GM20431 (cell line): ENCODE results near the gene TIAM2.

ENCODE experiments used
- in situ Hi-C: fragments of 300-500 bp; cut with MseI, MboI; formaldehyde crosslinking; loops from one replicate; pipeline ENCODE4 v1.15.0; 2020; ENCODE audit warnings: low sequenced_read_pairs; ENCODE audit not compliant: unreplicated experiment

The TIAM2 gene

DNA sequence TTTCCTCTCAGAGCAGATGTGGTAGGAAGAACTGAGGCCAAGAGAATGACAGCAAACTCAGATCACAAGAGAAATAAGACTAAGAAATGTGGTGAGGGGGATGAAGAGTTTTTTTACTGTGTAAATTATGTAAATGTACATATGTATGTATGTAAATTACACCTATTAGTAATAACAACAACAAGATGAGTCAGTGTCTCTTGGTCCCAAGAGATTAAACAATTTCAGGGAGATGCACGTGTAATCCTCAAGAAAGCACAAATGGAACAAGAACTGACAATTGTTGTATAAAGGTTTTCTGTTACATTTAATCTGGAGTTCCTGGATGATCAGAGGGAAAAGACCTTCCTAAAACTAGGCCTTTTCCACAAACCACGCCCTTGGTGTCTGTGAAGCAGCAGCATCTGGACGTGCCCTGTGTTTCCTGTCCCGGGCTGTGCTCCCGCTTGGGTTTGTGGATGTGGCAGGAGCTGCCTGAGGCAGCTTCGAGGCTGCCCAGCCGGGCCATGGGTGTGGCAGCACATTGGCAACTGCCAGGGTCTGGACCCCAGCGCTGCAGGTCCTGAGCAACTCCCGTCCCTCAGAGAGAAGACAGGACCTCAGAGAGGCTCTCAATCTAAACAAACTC is 269.7 kb downstream of the TIAM2 start:
- in situ Hi-C loops: loop anchor here (25.0 kb wide), 1 partner anchor 328 kb away; no protein-coding TSS in a partner anchor

DNA sequence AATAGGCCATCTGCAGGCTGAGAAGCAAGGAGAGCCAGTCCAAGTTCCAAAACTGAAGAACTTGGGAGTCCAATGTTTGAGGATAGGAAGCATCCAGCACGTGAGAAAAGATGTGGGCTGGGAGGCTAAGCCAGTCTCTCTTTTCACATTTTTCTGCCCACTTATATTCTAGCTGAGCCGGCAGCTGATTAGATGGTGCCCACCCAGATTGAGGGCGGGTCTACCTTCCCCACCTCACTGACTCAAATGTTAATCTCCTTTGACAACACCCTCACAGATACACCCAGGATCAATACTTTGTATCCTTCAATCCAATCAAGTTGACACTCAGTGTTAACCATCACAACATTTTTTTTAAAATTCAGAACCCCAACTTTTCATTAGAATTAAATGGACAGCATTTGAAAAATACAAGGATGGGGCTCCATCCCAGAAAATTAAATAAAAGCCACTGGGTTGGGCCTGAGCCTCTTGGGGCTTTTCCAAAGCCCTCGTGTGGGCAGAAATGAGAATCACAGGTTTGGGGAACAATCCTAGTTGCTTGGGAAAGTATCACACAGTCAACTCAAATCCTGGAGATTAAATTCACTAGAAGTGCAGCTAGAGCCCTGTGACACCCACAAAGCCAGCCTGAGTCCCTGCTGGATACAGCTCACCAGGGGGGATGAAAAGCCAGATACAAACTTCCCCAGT is 270.9 kb downstream of the TIAM2 start:
- in situ Hi-C loops: loop anchor here (25.0 kb wide), 1 partner anchor 329 kb away; no protein-coding TSS in a partner anchor

DNA sequence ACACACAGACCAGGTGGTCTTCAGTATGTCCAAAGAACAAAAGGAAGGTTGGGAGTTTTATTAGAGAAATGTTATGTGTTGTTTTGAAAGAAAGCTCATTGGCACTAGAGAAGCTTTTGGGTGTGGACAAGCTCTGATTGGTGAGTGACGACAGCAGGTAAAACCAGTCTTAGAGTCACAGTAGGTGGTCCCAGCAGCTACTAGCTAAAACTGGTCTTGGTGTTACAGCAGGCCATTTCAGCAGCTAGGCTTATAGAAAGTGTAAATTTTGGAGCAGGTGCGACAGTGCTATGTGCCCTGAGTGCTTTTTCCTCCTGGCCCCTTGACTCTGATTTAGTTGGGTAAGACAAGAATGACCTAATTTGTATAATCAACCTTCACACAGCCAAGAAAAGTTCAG is 272.3 kb downstream of the TIAM2 start:
- in situ Hi-C loops: loop anchor here (25.0 kb wide), 1 partner anchor 330 kb away; no protein-coding TSS in a partner anchor

DNA sequence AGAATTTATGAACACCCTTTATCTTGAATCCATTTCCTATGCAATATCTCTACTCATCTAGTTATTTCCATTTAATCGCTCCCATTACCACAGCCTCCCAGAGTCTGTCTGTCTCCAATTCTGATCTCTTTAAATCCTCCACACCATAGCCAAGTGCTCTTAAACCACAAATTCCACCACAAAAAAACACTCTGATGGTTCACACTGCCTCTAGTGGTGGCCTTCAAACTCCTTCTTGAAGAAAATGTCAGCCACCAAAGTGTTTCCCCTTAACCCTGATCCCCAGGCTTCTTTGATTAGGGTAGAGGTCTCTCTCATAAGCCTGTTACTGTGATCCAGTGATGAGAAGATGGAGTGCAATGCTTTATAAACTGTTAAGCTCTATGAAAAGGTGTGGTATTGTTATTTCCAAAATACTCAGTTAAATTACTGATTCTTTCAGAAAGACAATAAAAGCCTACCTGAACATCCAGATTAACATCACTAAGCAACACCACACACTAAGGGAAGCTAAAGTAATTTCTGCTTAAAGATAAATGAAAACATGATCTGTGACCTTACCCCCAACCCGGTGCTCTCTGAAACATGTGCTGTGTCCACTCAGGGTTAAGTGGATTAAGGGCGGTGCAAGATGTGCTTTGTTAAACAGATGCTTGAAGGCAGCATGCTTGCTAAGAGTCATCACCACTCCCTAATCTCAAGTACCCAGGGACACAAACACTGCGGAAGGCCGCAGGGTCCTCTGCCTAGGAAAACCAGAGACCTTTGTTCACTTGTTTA is 273.2 kb downstream of the TIAM2 start:
- in situ Hi-C loops: loop anchor here (25.0 kb wide), 1 partner anchor 331 kb away; no protein-coding TSS in a partner anchor

DNA sequence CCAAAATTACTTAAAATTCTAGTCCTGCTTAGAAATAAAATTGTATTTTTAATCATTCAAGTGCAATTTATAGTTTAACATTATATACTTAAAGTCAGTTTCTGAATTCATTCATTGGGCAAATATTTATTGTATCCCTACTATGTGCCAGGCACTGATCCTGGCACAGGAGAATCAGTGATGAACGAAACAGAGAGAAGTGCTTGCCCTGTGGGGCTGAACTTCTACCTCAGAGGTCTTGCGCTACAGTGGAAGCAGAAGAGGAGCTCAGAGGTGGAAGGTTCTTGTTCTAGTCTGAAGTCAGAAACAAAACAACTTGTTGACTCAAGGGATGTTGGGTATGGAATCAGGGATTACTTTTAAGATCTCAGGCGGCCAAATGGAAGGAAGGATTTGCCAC is 274.6 kb downstream of the TIAM2 start:
- in situ Hi-C loops: loop anchor here (25.0 kb wide), 1 partner anchor 332 kb away; no protein-coding TSS in a partner anchor

DNA sequence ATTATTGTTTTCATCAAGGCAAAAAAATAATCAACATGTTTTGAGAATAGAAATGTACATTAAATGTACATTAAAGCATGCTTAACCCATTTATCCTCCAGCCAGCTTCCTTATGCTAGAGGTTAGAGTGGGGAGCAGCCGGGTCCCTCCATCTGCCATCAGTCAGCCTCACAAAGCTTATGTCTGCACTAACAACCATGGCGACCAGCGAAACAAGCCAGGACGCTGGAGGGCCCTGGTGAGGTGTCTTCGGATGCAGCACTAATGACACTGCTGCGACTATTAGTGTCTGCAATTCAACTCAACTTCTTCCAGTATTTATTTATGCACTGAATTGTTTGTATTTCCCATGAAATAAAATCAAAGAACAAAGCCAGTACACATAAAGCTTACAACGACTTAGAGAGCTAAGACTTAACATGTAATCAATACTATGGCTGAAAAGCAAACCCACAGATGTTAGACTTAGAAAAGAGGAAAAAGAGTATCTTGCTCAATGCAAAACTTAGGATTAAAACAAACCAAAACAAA is 275.5 kb downstream of the TIAM2 start:
- in situ Hi-C loops: loop anchor here (25.0 kb wide), 1 partner anchor 333 kb away; no protein-coding TSS in a partner anchor

DNA sequence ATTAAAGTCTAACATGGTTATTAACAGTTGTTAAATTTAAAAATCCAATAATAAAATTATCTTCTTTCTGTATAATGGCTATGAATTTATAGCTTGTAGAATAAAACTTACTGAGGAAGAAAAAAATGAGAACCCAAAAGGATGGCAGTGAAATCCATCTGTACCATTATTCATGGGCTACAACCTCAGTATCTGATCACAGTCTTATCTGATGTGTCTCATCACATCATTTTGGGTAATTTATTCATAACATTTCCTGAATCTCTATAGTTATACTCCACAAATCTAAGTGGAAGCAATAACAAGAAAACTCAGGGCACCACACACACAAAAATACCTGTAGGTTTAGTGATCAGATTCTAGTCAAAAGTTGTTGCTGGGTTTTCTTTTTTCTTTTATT is 276.0 kb downstream of the TIAM2 start:
- in situ Hi-C loops: loop anchor here (25.0 kb wide), 1 partner anchor 334 kb away; no protein-coding TSS in a partner anchor

DNA sequence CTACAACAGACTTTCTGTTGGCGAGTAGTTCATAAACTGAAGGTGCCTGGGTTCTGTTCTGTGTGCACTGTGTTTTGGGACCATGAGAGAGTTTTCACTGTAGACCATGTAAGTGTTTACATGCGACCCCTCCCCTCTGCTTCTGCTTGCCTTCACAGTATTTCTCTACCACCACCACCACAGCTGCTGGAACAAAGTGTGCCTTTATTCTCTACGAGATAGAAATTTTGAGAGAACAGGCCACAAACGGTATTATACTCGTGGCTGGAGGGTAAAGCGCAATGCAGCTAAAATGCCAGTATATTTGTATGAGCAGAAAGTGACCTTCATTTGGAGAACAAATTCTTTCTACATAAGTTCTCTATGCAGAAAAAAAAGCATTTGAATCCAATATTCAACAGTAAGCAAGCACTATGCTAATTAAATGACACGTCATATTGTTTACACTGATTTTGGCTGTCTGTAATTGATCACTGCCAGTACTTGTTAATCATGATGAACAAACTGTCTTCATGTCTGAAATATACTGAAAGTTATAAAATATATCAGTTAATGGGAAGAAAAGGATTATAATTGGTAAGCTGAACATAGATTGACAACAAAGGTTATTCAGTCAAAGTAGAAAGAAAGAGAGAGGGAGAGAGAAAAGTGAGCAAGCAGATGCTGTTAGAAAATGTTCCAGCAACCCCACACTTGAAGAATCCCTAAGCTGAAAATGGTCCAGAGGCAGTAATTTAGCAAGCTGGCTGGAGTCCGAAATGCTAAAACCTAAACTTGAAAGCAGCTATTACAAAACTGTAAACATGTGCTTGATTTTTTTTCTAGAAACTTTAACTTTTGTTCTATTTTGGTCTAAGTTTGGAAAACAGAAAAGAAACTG is 277.5 kb downstream of the TIAM2 start:
- in situ Hi-C loops: loop anchor here (25.0 kb wide), 1 partner anchor 335 kb away; no protein-coding TSS in a partner anchor

DNA sequence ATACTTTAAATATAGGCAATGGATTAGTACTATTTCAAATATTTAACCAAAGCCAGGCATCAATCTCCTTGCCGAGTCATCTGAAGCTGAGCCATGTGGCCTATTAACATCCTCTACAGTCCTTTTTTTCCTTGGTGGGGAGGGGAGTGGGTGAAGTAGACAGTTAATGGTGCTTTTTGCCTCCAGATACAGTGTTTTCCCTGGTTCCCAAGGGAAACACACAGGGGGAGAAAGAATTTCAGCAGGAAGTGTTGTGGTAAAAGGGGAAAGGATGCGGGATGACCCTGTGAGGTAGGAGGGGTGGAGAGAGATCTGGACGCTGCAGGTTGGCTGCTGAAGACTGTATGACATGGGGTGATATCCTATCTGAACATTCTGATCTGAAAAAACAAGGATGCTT is 278.3 kb downstream of the TIAM2 start:
- in situ Hi-C loops: loop anchor here (25.0 kb wide), 1 partner anchor 336 kb away; no protein-coding TSS in a partner anchor

DNA sequence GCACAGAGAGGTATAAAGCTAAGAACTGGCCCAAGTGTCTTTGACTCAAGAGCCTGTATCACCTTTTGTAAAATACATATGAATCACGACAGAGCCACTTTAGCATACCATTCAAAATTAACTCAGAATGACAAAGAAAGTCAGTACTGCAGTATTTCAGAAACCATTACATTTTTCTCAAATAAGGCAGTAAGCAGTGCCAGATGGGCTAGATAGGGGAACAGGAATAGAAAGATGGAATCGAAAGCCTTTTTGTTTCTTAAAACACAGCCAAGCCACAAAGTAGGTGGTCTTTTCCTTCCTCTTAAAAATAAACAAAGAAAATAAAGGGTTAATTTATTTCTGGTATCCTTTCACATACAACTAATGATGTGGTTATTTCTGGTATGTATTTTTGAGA is 279.0 kb downstream of the TIAM2 start:
- in situ Hi-C loops: loop anchor here (25.0 kb wide), 1 partner anchor 337 kb away; no protein-coding TSS in a partner anchor

DNA sequence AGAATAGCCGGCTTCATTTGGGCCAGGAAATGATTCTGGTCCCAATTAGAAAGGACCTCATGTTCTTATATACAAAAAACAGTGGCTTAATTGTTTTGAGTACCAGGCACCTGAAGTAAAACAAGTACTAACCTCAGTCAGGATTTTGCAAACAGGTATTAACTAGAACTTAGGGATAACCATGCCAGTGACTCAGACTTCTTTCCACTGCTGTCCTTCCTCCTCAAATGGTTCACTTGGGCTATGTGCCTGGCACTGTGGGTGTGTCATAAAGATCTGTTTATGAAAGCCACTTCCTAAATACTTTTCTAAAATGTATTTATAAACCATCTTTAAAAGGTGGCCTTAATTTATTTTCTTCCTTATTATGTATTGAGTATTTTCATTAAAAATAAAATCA is 279.4 kb downstream of the TIAM2 start:
- in situ Hi-C loops: loop anchor here (25.0 kb wide), 1 partner anchor 337 kb away; no protein-coding TSS in a partner anchor

DNA sequence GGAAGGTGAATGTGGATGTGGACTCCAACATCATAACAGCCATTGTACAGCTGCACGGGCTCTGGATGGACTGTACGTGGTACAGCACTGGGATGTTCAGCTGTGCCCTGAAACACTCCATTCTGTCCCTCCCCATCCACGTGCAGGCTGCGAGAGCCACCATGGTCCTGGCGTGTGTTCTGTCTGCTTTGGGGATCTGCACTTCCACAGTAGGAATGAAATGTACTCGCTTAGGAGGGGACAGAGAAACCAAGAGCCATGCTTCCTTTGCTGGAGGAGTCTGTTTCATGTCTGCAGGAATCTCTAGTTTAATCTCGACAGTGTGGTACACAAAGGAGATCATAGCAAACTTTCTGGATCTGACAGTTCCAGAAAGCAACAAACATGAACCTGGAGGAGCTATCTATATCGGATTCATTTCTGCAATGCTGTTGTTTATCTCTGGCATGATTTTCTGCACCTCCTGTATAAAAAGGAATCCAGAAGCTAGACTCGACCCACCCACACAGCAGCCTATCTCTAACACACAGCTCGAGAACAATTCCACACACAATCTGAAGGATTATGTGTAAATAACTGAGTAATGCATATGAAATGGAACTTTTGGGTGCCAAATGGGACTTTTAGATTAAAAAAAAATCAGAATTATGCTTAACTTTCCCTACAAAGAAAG is 280.8 kb downstream of the TIAM2 start:
- in situ Hi-C loops: no loop called here

DNA sequence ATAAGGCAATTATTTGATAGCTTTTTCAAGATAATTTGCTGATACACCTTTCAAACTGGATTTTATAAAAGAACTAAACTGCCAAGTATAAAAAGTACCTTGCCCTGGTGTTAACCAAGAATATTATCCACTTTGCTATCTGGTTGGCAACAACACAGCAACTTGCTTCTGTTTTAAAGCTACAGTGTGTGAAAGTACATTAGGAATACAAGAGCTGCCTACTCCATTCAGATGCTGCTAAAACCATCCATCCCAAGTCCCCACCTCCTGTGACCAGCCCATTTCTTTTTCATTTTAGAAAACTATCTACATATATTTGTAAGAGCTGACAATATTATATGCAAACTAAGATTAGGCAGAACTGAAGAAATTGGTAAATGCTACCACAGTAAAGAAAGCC is 281.5 kb downstream of the TIAM2 start:
- in situ Hi-C loops: no loop called here

DNA sequence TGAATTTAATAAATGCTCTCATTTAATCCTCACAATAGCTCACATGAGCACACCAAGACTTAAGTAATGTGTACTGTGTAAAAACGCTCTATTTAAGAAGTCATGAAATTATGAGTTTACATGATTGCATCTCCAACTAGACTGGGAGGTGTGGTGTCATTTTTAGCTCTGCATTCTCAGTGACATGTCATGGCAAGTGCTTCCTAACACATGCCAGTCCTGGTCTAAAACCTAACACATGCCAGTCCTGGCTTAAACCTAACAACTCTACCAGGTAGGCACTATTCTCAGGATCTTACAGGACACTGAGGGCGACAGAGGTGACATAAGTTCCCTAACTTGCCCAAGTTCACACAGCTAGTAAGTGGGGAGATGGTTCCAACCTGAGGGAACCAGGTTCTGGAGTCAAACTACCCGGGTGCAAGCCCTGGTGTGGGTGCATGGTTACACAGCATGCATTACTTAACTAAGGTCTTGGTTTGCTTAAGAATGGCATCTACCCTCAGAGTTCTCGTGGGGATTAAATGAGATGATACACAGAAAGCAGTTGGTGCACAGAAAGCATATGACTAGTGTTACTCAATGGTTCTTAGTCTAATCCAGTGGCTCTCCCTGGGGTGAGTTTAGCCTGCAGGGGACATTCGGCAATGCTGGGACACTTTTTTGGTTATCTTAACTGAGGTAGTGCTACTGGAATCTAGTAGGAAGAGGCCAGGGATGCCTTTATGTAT is 283.4 kb downstream of the TIAM2 start:
- in situ Hi-C loops: no loop called here

DNA sequence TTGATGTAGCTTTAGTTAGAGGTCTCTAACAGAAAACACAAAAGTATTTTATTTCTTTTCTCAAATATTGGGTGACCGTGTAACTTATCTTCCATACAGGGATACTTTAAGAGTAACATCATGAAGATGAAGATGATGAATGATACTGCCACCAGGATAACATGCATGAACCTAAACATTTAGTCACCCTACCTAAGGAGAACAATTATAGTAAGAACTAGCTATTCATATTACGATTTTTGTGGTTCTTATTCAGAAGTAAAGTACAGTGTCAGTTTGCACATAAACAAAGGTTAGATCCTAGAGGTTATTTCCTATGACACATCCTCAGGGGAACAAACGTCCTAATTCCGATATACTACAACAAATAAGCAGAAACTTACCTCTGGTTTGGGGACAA is 289.7 kb downstream of the TIAM2 start:
- in situ Hi-C loops: no loop called here

DNA sequence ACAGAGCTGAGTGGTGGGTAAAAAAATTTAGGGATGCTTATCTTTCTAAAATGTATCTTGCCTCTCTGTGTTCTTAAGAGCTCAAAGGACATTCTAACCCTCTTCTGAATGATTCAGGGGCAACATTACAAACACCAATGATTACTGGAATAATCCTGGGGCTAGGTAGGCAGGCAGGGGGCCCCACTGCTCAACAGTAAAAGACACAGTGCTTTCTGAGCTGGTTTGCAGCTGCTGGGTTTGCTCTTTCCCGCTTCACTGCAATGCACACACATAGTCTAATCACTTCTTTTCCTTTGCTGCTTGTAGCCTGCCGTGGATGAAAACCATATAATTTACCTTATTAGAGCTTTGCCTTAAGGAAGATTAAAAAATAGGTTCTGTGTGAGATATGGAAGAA is 292.6 kb downstream of the TIAM2 start:
- in situ Hi-C loops: no loop called here

DNA sequence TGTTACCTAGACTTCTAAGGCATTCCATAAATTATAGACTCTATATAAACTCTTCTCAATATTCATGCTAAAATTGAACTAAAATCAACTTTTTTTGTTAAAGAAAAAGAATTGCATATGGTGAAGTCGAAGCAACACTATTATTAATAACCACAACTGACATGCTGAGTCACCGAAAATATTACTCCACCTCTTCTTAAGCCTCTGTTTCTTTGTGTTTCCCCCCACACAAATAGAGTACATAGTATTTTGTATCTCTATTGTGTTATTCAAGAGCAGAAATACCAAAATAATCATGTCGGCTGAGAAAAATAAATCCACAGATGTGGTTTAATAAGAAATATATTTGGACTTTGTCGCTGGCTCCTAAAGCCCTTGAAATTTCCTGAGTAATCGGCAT is 295.4 kb downstream of the TIAM2 start:
- in situ Hi-C loops: no loop called here

DNA sequence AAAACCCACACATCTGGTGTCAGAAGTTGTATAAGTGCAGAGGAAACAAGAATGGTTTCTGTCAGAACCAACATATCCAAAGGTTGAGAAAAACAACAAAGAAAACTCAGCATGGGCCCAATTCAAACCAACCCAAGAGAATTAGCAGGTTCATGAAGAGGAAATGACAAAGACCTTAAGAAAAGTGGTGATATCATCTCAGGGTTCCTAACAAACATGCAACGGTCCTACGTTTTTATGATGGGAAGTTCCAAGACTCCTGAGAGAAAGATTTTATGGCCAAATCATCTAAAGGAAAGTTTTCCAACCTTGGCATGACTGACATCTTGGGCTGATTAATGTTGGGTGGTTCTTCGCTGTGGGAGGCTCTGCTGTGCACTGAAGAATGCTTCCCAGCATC is 296.2 kb downstream of the TIAM2 start:
- in situ Hi-C loops: no loop called here
